Hepatocyte (in vitro differentiated cells): ENCODE measurements around the gene DIP2C. TPM values are rescaled to one million over a fixed set of nuclear protein-coding genes. Genes with fewer than 3 reads are reported as not detected.

Experiments
- DNase-seq: peaks from one replicate; pipeline ENCODE4 v3.0.0-alpha.2; 2016; ENCODE audit warnings: low spot score
- H2AFZ ChIP-seq: fragments of 200-600 bp; sonication (generic); 2 replicates; pipeline ENCODE4 v1.6.0; 2016; ENCODE audit warnings: antibody characterized with exemption, mild to moderate bottlenecking
- H3K27ac ChIP-seq: fragments of 200-600 bp; sonication (generic); 2 replicates; pipeline ENCODE4 v1.5.1; 2016; ENCODE audit warnings: mild to moderate bottlenecking
- H3K27me3 ChIP-seq: fragments of 200-600 bp; sonication (generic); 2 replicates; pipeline ENCODE4 v1.6.1; 2016
- H3K36me3 ChIP-seq: fragments of 200-600 bp; sonication (generic); replicated peaks from 2 replicates; pipeline ENCODE4 v1.5.1; 2016; ENCODE audit warnings: low read depth; ENCODE audit not compliant: insufficient read depth
- H3K4me1 ChIP-seq: fragments of 200-600 bp; sonication (generic); 2 replicates; pipeline ENCODE4 v1.5.1; 2016; ENCODE audit warnings: mild to moderate bottlenecking, moderate library complexity; ENCODE audit not compliant: insufficient read depth
- H3K4me2 ChIP-seq: fragments of 200-600 bp; sonication (generic); 2 replicates; pipeline ENCODE4 v1.6.0; 2016
- H3K4me3 ChIP-seq: fragments of 200-600 bp; sonication (generic); 2 replicates; pipeline ENCODE4 v1.5.1; 2016; ENCODE audit warnings: mild to moderate bottlenecking
- H3K79me2 ChIP-seq: fragments of 200-600 bp; sonication (generic); 2 replicates; pipeline ENCODE4 v1.6.0; 2017; ENCODE audit warnings: mild to moderate bottlenecking
- H3K9me2 ChIP-seq: fragments of 200-600 bp; sonication (generic); replicated peaks from 2 replicates; pipeline ENCODE4 v1.6.0; 2017; ENCODE audit warnings: mild to moderate bottlenecking; ENCODE audit not compliant: insufficient read depth
- H3K9me3 ChIP-seq: fragments of 200-600 bp; sonication (generic); 2 replicates; pipeline ENCODE4 v1.5.1; 2016; ENCODE audit warnings: low read depth, mild to moderate bottlenecking
- H4K20me1 ChIP-seq: fragments of 200-600 bp; sonication (generic); 2 replicates; pipeline ENCODE4 v1.6.0; 2016; ENCODE audit warnings: mild to moderate bottlenecking; ENCODE audit not compliant: insufficient read depth, poor library complexity, severe bottlenecking
- CTCF ChIP-seq: fragments of 200-600 bp; sonication (generic); IDR thresholded peaks from 2 replicates; pipeline ENCODE4 v1.5.1; 2016; ENCODE audit warnings: antibody characterized with exemption, mild to moderate bottlenecking; ENCODE audit not compliant: poor library complexity
- EZH2 ChIP-seq: fragments of 200-600 bp; sonication (generic); IDR thresholded peaks from 2 replicates; pipeline ENCODE4 v1.6.1; 2016; ENCODE audit warnings: antibody characterized with exemption, mild to moderate bottlenecking, borderline replicate concordance
- EZH2phosphoT487 ChIP-seq: fragments of 200-600 bp; sonication (generic); IDR thresholded peaks from one replicate; pipeline ENCODE4 v1.6.1; 2018; ENCODE audit warnings: antibody characterized with exemption, mild to moderate bottlenecking, low read depth, moderate library complexity; ENCODE audit not compliant: unreplicated experiment, severe bottlenecking
- WGBS: methylation state at CpG from one replicate; pipeline ENCODE4 v1.1.6; 2016; ENCODE audit warnings: low lambda C conversion rate; ENCODE audit errors: missing lambda C conversion rate; 5-methylcytosine and 5-hydroxymethylcytosine counted together
- polyA plus RNA-seq: library from polyadenylated mRNA; unstranded; fragments of >200 nt; fragmentation: Nextera tagmentation; extraction: Ambion mirVana; gene quantifications from 2 replicates; pipeline ENCODE4 v1.2.1, GENCODE V29; 2016
- total RNA-seq: library from RNA; depleted of rRNA; stranded (reverse); fragments of >200 nt; gene quantifications from 2 replicates; pipeline ENCODE4 v1.2.3, GENCODE V29; 2014

Gene DIP2C
- total and polyA plus RNA-seq, 2 experiments from 2014 or later: 11.1 to 12.8 TPM

- no peak for DNase-seq
- Histone ChIP-seq H3K9me3 (no peaks in the 10 kb centered on the region), H3K4me2 (peak overlapping the region; percentile 94), H3K27ac (peak overlapping the region; percentile 87), H2AFZ (peak overlapping the region; percentile 63), H3K4me1 (peaks cover 9% of the 10 kb centered on the region), H3K4me3 (peak overlapping the region; percentile 89), H4K20me1 (peaks cover 41% of the 10 kb centered on the region), H3K36me3 (no peaks in the 10 kb centered on the region), H3K9me2 (no peaks in the 10 kb centered on the region), H3K27me3 (no peaks in the 10 kb centered on the region), H3K79me2 (peaks cover 48% of the 10 kb centered on the region)
- no CpG with 5 or more reads among the region's 42 CpGs for WGBS
- no peak for TF ChIP-seq EZH2
- TF ChIP-seq EZH2phosphoT487: no peak
- TF ChIP-seq CTCF: no peak
These were observed 382 bp downstream of the DIP2C start for GRCh38 chr10:689121-689451.

- WGBS: 5% methylated on average over 43 of the region's 57 CpGs
These were observed 952 bp downstream of the DIP2C start for GRCh38 chr10:688312-689120.

DNA sequence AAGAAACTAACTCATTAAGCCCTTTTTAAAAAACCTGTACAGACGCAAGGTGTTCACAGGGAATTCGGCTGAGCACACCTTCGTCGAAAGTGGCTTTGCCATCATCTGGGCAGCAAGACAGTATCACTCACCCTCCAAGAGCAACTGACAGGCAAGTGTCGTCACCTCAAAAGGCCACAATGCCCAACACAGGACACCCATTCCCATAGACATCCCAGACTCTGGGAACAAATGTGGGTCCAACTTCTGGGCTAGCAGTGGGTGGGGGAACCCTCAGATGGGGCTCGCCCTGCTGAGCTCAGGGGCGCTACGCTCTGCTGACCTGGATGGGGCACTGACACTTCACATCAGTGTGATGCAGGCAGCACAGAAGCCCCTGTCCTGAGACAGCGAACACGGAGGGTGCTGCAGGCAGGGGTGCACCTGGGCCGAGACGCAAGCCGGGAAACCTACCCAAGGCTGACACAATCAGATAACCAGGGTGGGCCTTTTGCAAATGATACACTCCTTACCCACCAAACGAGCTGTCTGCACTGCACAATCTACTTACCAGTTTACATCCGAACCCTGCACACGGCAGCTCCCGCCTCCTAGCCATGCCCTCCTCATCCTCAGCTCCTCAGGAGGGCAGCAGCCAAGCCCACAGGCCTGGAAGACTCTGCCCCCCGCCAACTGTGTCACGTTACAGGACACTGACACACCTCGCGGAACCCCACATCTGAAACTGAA lies 1.7 kb downstream of the DIP2C start:
- Histone ChIP-seq H3K4me3 (peak overlapping the region; percentile 89), H3K9me2 (no peaks in the 10 kb centered on the region), H3K27ac (no peak overlapping the region), H3K79me2 (peaks cover 62% of the 10 kb centered on the region), H3K27me3 (no peaks in the 10 kb centered on the region), H3K4me2 (peak overlapping the region; percentile 94), H3K9me3 (no peaks in the 10 kb centered on the region), H3K4me1 (peaks cover 9% of the 10 kb centered on the region), H2AFZ (no peak overlapping the region), H4K20me1 (peaks cover 53% of the 10 kb centered on the region), H3K36me3 (no peaks in the 10 kb centered on the region)
- TF ChIP-seq CTCF: no peak
- TF ChIP-seq EZH2phosphoT487: no peak
- no peak for DNase-seq
- WGBS: 78% methylated on average over 21 of the region's 21 CpGs

More at GRCh38 chr10:688312-689120, 952 bp downstream of the DIP2C start:
- peaks cover 54% of the 10 kb centered on the region for H3K79me2 ChIP-seq
- no peaks in the 10 kb centered on the region for H3K9me3 ChIP-seq
- H3K36me3 ChIP-seq: no peaks in the 10 kb centered on the region
- H3K4me3 ChIP-seq: peak overlapping the region; percentile 89
- no peak for TF ChIP-seq EZH2
- TF ChIP-seq EZH2phosphoT487: no peak
- no peak for TF ChIP-seq CTCF
- no peaks in the 10 kb centered on the region for H3K9me2 ChIP-seq
- peaks cover 9% of the 10 kb centered on the region for H3K4me1 ChIP-seq
- H3K27me3 ChIP-seq: no peaks in the 10 kb centered on the region
- H3K4me2 ChIP-seq: peak overlapping the region; percentile 94
- peak; percentile 72 for DNase-seq
- H2AFZ ChIP-seq: peak overlapping the region; percentile 63
- H4K20me1 ChIP-seq: peaks cover 46% of the 10 kb centered on the region
- H3K27ac ChIP-seq: peak overlapping the region; percentile 87
